BJ (cell line): ENCODE results near the gene CDH12. TPM values are rescaled to one million over a fixed set of nuclear protein-coding genes. Genes with fewer than 3 reads are reported as not detected.

Experiments
- CTCF ChIA-PET: fragments of 350-600 bp; formaldehyde crosslinking; extraction: SDS; loops from one replicate; lab custom pipeline; 2021; ENCODE audit warnings: antibody characterized with exemption, inconsistent platforms; lab: Yijun Ruan, JAX
- POLR2A ChIA-PET: fragments of 300-600 bp; sonication (Branson Sonifier 250); formaldehyde crosslinking; extraction: SDS; loops from one replicate; lab custom pipeline; 2021; ENCODE audit warnings: antibody characterized with exemption; lab: Charles Lee
- DNase-seq: peaks from one replicate; pipeline ENCODE4 v3.0.0-alpha.2; 2011; ENCODE audit warnings: low read depth
- H3K27me3 ChIP-seq: 2 replicates; pipeline ENCODE4 v1.6.0; 2011; ENCODE audit warnings: low read length; ENCODE audit not compliant: control insufficient read depth, insufficient read depth
- H3K36me3 ChIP-seq: 2 replicates; pipeline ENCODE4 v1.5.1; 2011; ENCODE audit warnings: low read length; ENCODE audit not compliant: control insufficient read depth, insufficient read depth
- H3K4me3 ChIP-seq: 2 replicates; pipeline ENCODE4 v1.5.1; 2011; ENCODE audit warnings: low read depth, mild to moderate bottlenecking, control low read depth, low read length
- CTCF ChIP-seq: IDR thresholded peaks from 2 replicates; pipeline ENCODE4 v1.5.1; 2011; ENCODE audit warnings: low read depth, mild to moderate bottlenecking, control low read depth, inconsistent platforms, low read length, moderate library complexity; ENCODE audit not compliant: insufficient read depth
- polyA plus RNA-seq: library from polyadenylated mRNA; depleted of rRNA; stranded (reverse); fragments of >200 nt; gene quantifications from 2 replicates; pipeline ENCODE4 v1.2.3, GENCODE V29; 2011

Gene CDH12
- polyA plus RNA-seq, 1 experiment, result not detected

GRCh38 chr5:22835686-22836085 lies 17.5 kb downstream of the CDH12 start:
- POLR2A ChIA-PET, result no interaction called here
- DNase-seq, result no peak
- no peaks in the 10 kb centered on the region for H3K36me3 ChIP-seq
- CTCF ChIA-PET, result no interaction called here
- TF ChIP-seq CTCF, result no peak
- H3K4me3 ChIP-seq, result no peak overlapping the region
- no peaks in the 10 kb centered on the region for H3K27me3 ChIP-seq

GRCh38 chr5:22793463-22793862 lies 59.7 kb downstream of the CDH12 start:
- ChIA-PET CTCF (no interaction called here), POLR2A (no interaction called here)
- no peak overlapping the region for H3K4me3 ChIP-seq
- no peaks in the 10 kb centered on the region for H3K27me3 ChIP-seq
- TF ChIP-seq CTCF, result no peak
- no peaks in the 10 kb centered on the region for H3K36me3 ChIP-seq
- DNase-seq, result no peak

- DNase-seq, result no peak
- Histone ChIP-seq H3K36me3 (no peaks in the 10 kb centered on the region), H3K4me3 (no peak overlapping the region), H3K27me3 (no peaks in the 10 kb centered on the region)
- ChIA-PET CTCF (no interaction called here), POLR2A (no interaction called here)
- no peak for TF ChIP-seq CTCF
Observed at GRCh38 chr5:22787807-22788206, 65.3 kb downstream of the CDH12 start.

GRCh38 chr5:22787398-22787797 lies 65.7 kb downstream of the CDH12 start:
- DNase-seq, result no peak
- POLR2A ChIA-PET, result no interaction called here

GRCh38 chr5:22780756-22781155 lies 72.4 kb downstream of the CDH12 start:
- CTCF ChIA-PET, result no interaction called here

More at GRCh38 chr5:22787398-22787797, 65.7 kb downstream of the CDH12 start:
- no peaks in the 10 kb centered on the region for H3K27me3 ChIP-seq
- CTCF ChIA-PET, result no interaction called here
- H3K4me3 ChIP-seq, result no peak overlapping the region
- TF ChIP-seq CTCF, result no peak
- H3K36me3 ChIP-seq, result no peaks in the 10 kb centered on the region

More at GRCh38 chr5:22780756-22781155, 72.4 kb downstream of the CDH12 start:
- no peak overlapping the region for H3K4me3 ChIP-seq
- H3K27me3 ChIP-seq, result no peaks in the 10 kb centered on the region
- no peaks in the 10 kb centered on the region for H3K36me3 ChIP-seq
- POLR2A ChIA-PET, result no interaction called here
- no peak for TF ChIP-seq CTCF
- DNase-seq, result no peak
